Heart right ventricle (tissue), 16 donors: ENCODE data around the gene LRIG1. TPM values are rescaled to one million over a fixed set of nuclear protein-coding genes. Genes with fewer than 3 reads are reported as not detected.

ENCODE experiments used
- ATAC-seq, 8 donors: fragments of 200-7000 bp; cut with Tn5 transposase; one replicate each; pipeline ENCODE4 v1.9.1; 2020; ENCODE audit warnings: mild to moderate bottlenecking in 8 of 8, moderate library complexity in 8 of 8, moderate number of reproducible peaks in 1 of 8
- DNase-seq, 2 donors: peaks; one replicate each; pipeline ENCODE4 v3.0.0-alpha.2; 2020
- H3K27ac ChIP-seq, 10 donors: fragments of 200-600 bp; sonication (generic) in 2 of 10; one replicate each; pipeline versions ENCODE4 v1.5.0 to v1.8.0; 2020 to 2022; ENCODE audit warnings: mild to moderate bottlenecking in 3 of 10
- H3K27me3 ChIP-seq, 7 donors: fragments of 200-600 bp; one replicate each; pipeline ENCODE4 v1.8.0; 2021 to 2022; ENCODE audit warnings: mild to moderate bottlenecking in 2 of 7
- H3K36me3 ChIP-seq, 9 donors: fragments of 200-600 bp; sonication (generic) in 1 of 9; one replicate each; pipeline versions ENCODE4 v1.5.0 to v1.8.0; 2020 to 2022; ENCODE audit warnings: mild to moderate bottlenecking in 2 of 9
- H3K4me1 ChIP-seq, 9 donors: fragments of 200-600 bp; sonication (generic) in 1 of 9; one replicate each; pipeline versions ENCODE4 v1.5.0 to v1.8.0; 2020 to 2022; ENCODE audit warnings: mild to moderate bottlenecking in 4 of 9
- H3K4me3 ChIP-seq, 10 donors: fragments of 200-600 bp; sonication (generic) in 2 of 10; one replicate each; pipeline versions ENCODE4 v1.5.0 to v1.8.0; 2020 to 2022; ENCODE audit warnings: mild to moderate bottlenecking in 7 of 10, moderate library complexity in 2 of 10
- H3K9me3 ChIP-seq, 11 donors: fragments of 200-600 bp in 10 of 11; sonication (generic) in 2 of 11; one replicate each; pipeline versions ENCODE4 v1.5.0 to v1.8.0; 2013 to 2022; ENCODE audit warnings: mild to moderate bottlenecking in 2 of 11, control low read depth in 1 of 11, moderate library complexity in 1 of 11
- CTCF ChIP-seq, 9 donors: fragments of 200-600 bp; sonication (generic) in 2 of 9; IDR thresholded peaks; one replicate each; pipeline versions ENCODE4 v1.5.0 to v1.8.0; 2021 to 2022; ENCODE audit warnings: antibody characterized with exemption in 9 of 9, mild to moderate bottlenecking in 5 of 9, moderate library complexity in 1 of 9
- WGBS, 2 donors: extraction: QIAGEN DNeasy Blood & Tissue Kit; methylation state at CpG; one replicate each; pipeline ENCODE4 v1.1.7; 2013; ENCODE audit warnings: inconsistent platforms in 1 of 2; 5-methylcytosine and 5-hydroxymethylcytosine counted together
- intact Hi-C, 10 donors: fragments of 100-400 bp; cut with DNase I; formaldehyde crosslinking; loops; one replicate each; pipeline versions ENCODE4 v1.11.1 to v1.14.2; 2022
- polyA plus RNA-seq, 2 donors: library from polyadenylated mRNA; stranded (reverse); fragments of 200-250 nt; gene quantifications; one replicate each; pipeline ENCODE4 v1.2.3, GENCODE V29; 2013
- total RNA-seq, 10 donors: library from RNA; stranded (reverse); fragmentation: NEBNext Ultra II Directional in 3 of 10; extraction: Animal tissue kit (Norgen Biotek cat#: 25700) in 3 of 10; gene quantifications; one replicate each; pipeline versions ENCODE4 v1.2.1 to v1.2.4, GENCODE V29; 2021 to 2023
- donor health status: Arrhythmogenic right ventricular cardiomyopathy.
- donor health status: ischemic (EF 13 %, LVEDD 7.1; RV severe dilation, severe dysfunction).
- donor health status: healthy with polysubstance abuse.
- donor health status: DM: no; HTN: yes; CAD: no.
- donor health status: DM: no; HTN: no; CAD: no.
- donor health status: ischemic (EF 25% LVEDD 6.9; RV normal size, moderate dysfunction).
- donor health status: ischemic (EF 25% LVEDD 5.7; RV mildly dilated, moderate dysfunction).
- donor health status: healthy.
- donor health status: DM: yes; HTN: yes; CAD: no.
- donor health status: Ischemic cardiomyopathy.
- donor health status: ischemic (EF 35%, LVEDD 5.7; RV mildly dilated, moderate dysfunction).
- donor health status: nonischemic (EF 11% LVEDD 7.7; RV severe dilation, severe dysfunction).
- donor health status: DM: yes; HTN: yes; CAD: no.
- donor health status: PGD.
- donor health status: ischemic (EF 29% LVEDD 5.4; RV normal size, mild dysfunction).
- donor health status: nonischemic (EF 23%, LVEDD 6.1; RV moderate dilation, normal function).

Gene LRIG1
- total and polyA plus RNA-seq, 12 donors: 23.8 to 109 (median 94.2) TPM

DNA sequence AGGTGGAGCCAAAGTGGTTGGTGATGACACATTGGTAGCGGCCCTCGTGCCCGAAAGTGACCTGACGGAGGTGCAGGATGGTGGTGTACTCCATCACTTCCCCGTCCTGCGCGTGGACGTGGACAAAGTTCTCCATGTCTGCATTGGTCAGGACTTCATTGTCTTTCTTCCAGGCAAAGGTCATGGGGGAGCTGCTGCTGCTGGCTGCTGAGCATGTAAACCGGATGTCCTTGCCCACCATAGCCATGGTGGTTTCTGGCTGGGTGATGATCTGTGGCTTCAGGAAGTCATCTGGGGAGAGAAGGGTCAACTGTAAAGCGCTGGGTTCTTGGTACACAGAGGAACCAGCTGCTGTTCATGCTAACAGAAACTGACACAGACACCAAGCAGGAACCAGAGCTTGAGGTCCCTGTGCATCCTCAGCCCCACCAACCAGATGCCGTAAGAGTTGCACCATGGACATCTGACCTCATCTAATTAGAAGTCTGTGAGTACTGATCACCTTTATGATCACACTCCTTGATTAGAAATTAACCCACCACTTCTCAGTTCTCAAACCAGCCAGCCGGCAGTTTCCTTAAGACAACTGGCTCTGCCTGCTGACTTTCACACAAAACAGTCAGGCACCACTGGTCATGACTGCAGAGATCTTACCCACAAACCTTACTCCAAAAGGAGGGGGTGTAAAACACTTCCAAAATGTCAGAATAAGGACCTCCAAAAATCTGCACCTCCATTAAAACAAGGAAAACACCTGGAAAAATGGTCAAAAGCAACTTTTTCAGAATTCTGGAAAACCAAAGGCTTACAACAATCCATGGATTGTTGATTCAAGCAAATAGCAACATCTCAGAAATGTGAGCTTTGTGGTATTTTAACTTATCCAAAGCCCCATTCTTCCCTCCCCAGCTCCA is 114.6 kb downstream of the LRIG1 start:
- no peak for ATAC-seq
- TF ChIP-seq CTCF (IDR thresholded peaks at IDR 0.05): no peak
- no peak for DNase-seq
- H3K4me3 ChIP-seq: no peak overlapping the region
- H3K36me3 ChIP-seq: peaks cover 5 to 88% (median 57%) of the 10 kb centered on the region in 9 donors
- H3K9me3 ChIP-seq: no peaks in the 10 kb centered on the region
- 97 to 98% methylated on average over 12 of the region's 12 CpGs for WGBS, 2 donors
- no peaks in the 10 kb centered on the region for H3K27me3 ChIP-seq
- intact Hi-C loops: no loop called here
- no peak overlapping the region for H3K27ac ChIP-seq
- peaks cover 0 to 5% (median 0%) of the 10 kb centered on the region in 9 donors for H3K4me1 ChIP-seq

DNA sequence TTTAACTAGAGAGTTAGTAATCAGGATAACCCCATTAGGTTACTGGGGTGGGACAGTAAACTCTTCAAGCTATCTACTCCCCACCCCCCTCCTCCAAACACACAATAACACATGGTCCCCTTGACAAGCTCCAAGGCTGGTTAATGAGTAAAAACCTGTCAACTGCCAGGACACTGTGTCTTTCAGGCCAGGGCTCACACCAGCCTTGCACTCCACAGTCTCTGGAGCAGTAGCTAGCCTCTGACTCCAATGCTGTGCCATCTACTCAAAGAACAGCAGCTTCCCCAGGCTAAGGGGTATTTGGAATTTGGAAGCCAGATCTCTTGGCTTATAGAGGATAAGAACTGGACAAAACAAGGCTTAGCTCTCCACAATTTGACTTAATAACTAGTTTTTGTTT is 115.8 kb downstream of the LRIG1 start:
- Histone ChIP-seq H3K9me3 (no peaks in the 10 kb centered on the region), H3K4me1 (no peaks in the 10 kb centered on the region), H3K27ac (no peak overlapping the region), H3K36me3 (peaks cover 5 to 94% (median 67%) of the 10 kb centered on the region in 9 donors), H3K4me3 (no peak overlapping the region), H3K27me3 (no peaks in the 10 kb centered on the region)
- TF ChIP-seq CTCF (IDR thresholded peaks at IDR 0.05): no peak
- ATAC-seq (no peak), DNase-seq (no peak)
- intact Hi-C loops: no loop called here

DNA sequence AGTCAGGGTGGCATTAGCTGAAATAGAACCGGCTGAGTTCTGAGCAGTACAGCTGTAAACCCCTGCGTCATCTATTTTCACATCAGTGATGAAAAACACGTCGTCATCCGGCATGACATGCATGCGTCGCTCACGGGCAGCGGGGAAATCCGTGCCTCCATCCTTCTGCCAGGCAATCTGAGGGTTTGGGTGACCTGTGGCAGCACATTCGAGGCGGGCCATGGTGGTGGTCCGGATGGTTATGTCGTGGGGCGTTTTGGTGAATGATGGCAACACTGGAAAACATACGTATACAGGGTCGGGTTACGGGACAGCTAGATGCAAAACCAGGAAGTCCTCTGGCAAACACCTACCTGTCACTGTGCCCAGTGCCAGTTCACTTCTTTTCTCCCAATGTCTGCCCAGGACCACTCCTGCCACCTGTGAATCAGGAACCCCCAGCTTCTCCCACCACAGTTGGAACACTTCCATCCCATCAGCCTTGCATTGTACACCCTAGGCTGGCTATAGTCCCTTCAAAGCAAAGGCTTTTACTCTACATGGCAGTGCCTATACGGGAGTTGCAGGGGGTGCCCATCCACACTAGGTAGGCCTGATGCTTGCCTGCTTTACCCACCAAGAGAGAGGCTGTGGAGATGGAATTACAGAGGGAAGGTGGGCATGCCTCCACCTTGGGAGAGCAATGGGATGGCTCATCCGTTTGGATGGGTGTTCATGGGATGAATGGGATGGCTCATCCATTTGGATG is 116.7 kb downstream of the LRIG1 start:
- WGBS, 2 donors: 96 to 97% methylated on average over 20 of the region's 20 CpGs
- H3K36me3 ChIP-seq: peaks cover 5 to 94% (median 76%) of the 10 kb centered on the region in 9 donors
- H3K4me1 ChIP-seq: no peaks in the 10 kb centered on the region
- TF ChIP-seq CTCF (IDR thresholded peaks at IDR 0.05): no peak
- H3K4me3 ChIP-seq: no peak overlapping the region
- no peak overlapping the region for H3K27ac ChIP-seq
- no peak for DNase-seq
- intact Hi-C loops: no loop called here
- ATAC-seq: no peak
- no peaks in the 10 kb centered on the region for H3K27me3 ChIP-seq
- no peaks in the 10 kb centered on the region for H3K9me3 ChIP-seq

DNA sequence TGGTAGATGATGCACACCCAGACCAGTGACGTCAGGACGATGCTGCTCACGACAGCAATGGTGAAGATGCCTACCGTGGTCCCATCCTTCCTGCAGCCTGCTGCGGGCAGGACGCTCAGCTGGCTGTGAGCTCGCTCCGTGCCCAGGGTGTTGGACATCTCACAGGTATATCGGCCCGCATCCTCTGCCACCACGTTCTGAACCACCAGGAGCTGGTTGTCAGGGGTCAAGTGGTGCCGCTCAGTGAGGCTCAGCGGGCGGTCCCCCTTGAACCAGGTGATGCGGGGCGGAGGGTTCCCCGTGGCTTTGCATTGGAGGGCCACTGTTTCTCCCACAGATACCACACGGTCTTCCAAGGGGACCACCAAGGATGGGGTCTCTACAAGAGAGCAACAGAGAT is 117.8 kb downstream of the LRIG1 start:
- TF ChIP-seq CTCF (IDR thresholded peaks at IDR 0.05): no peak

More for the DNA sequence above, 117.8 kb downstream of the LRIG1 start:
- no peak for DNase-seq
- Histone ChIP-seq H3K27ac (no peak overlapping the region), H3K27me3 (no peaks in the 10 kb centered on the region), H3K4me3 (no peak overlapping the region), H3K36me3 (peaks cover 5 to 96% (median 82%) of the 10 kb centered on the region in 9 donors), H3K4me1 (no peaks in the 10 kb centered on the region), H3K9me3 (no peaks in the 10 kb centered on the region)
- WGBS, 2 donors: 96 to 97% methylated on average over 18 of the region's 18 CpGs
- intact Hi-C loops: no loop called here
- peak in 3 of 8 donors; percentile 6 to 12 (median 10) for ATAC-seq
